ENCODE measurements around the gene ATP10A.

Gene ATP10A

DNA sequence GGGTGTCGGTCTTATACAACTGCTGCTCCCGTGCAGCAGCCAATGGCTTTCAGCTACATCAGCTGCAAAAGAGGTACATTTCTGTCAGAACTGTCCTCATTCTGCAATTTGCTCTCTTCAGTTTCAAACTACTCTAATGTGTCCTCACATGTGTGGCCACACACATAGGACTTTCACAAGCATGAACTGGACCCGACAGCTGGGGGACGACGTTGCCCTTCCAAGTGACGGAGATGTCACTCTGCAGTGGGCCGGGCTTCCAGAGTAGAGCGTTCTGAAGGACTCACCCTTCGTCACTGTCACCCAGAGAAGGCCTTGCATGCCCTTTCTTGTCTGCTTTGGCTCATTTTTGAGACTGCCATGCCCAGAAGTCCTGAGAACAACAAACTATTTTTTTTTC lies 189.8 kb downstream of the ATP10A start:
- Histone ChIP-seq H2AFZ (ENCODE audit: low read length) (no peak overlapping the region), H3K27me3 (ENCODE audit: insufficient read depth, low read length) (no peaks in the 10 kb centered on the region), H3K9ac (ENCODE audit: low read length) (no peak overlapping the region)

DNA sequence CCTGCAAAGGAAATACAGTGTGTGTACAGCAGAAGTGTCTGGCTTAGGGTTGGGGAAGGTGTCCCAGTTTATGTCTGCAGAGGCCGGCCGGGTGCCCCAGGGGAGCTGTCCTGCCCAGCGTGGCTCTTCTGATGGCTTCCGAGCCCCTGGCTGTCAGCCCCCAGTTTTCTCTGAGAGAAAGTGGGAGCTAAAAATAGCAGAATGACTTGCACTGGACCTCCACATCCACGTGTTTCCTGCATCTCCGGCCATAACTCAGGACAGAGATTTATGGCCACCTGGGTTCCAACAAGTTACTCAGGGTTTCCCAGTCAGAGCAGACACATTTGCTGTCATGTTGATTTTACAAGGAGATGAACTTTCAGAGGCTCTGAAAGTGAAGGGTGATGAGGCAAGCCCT lies 192.0 kb downstream of the ATP10A start:
- no peak overlapping the region for H3K9ac ChIP-seq (ENCODE audit: low read length)
- H3K27ac ChIP-seq (ENCODE audit: low read depth, low read length, poor library complexity, severe bottlenecking) = no peak overlapping the region
- TF ChIP-seq, protein P1, sequence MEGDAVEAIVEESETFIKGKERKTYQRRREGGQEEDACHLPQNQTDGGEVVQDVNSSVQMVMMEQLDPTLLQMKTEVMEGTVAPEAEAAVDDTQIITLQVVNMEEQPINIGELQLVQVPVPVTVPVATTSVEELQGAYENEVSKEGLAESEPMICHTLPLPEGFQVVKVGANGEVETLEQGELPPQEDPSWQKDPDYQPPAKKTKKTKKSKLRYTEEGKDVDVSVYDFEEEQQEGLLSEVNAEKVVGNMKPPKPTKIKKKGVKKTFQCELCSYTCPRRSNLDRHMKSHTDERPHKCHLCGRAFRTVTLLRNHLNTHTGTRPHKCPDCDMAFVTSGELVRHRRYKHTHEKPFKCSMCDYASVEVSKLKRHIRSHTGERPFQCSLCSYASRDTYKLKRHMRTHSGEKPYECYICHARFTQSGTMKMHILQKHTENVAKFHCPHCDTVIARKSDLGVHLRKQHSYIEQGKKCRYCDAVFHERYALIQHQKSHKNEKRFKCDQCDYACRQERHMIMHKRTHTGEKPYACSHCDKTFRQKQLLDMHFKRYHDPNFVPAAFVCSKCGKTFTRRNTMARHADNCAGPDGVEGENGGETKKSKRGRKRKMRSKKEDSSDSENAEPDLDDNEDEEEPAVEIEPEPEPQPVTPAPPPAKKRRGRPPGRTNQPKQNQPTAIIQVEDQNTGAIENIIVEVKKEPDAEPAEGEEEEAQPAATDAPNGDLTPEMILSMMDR (IDR thresholded peaks at IDR 0.05; ENCODE audit: low read length) = no peak
- no peak for TF ChIP-seq EZH2 (IDR thresholded peaks at IDR 0.05; ENCODE audit: borderline replicate concordance, low read length)
- H3F3A ChIP-seq (ENCODE audit: insufficient read depth, low read length) = no peaks in the 10 kb centered on the region
- no peaks in the 10 kb centered on the region for H3K36me3 ChIP-seq (ENCODE audit: insufficient read depth, low read length)
- no peaks in the 10 kb centered on the region for H3K9me3 ChIP-seq (ENCODE audit: low read length)
- H4K20me1 ChIP-seq (ENCODE audit: insufficient read depth, low read length) = no peaks in the 10 kb centered on the region
- H3K27me3 ChIP-seq (ENCODE audit: insufficient read depth, low read length) = no peaks in the 10 kb centered on the region
- no peak overlapping the region for H3K4me3 ChIP-seq (ENCODE audit: low read depth, low read length, poor library complexity, severe bottlenecking)
- H3K4me2 ChIP-seq (ENCODE audit: low read length) = no peak overlapping the region
- no peaks in the 10 kb centered on the region for H3K4me1 ChIP-seq (ENCODE audit: insufficient read depth, low read length, severe bottlenecking)
- no peaks in the 10 kb centered on the region for H3K9me2 ChIP-seq (ENCODE audit: low read depth, low read length)
- no peak overlapping the region for H2AFZ ChIP-seq (ENCODE audit: low read length)
- no peaks in the 10 kb centered on the region for H3K79me2 ChIP-seq (ENCODE audit: insufficient read depth, low read length)

More for the DNA sequence above, 189.8 kb downstream of the ATP10A start:
- Histone ChIP-seq H3K9me3 (ENCODE audit: low read length) (no peaks in the 10 kb centered on the region), H4K20me1 (ENCODE audit: insufficient read depth, low read length) (no peaks in the 10 kb centered on the region), H3K4me3 (ENCODE audit: low read depth, low read length, poor library complexity, severe bottlenecking) (no peak overlapping the region), H3K79me2 (ENCODE audit: insufficient read depth, low read length) (no peaks in the 10 kb centered on the region), H3F3A (ENCODE audit: insufficient read depth, low read length) (no peaks in the 10 kb centered on the region), H3K4me2 (ENCODE audit: low read length) (no peak overlapping the region), H3K36me3 (ENCODE audit: insufficient read depth, low read length) (no peaks in the 10 kb centered on the region), H3K27ac (ENCODE audit: low read depth, low read length, poor library complexity, severe bottlenecking) (no peak overlapping the region), H3K4me1 (ENCODE audit: insufficient read depth, low read length, severe bottlenecking) (no peaks in the 10 kb centered on the region), H3K9me2 (ENCODE audit: low read depth, low read length) (no peaks in the 10 kb centered on the region)
- TF ChIP-seq, protein P1 (IDR thresholded peaks at IDR 0.05; ENCODE audit: low read length) = no peak
- no peak for TF ChIP-seq EZH2 (IDR thresholded peaks at IDR 0.05; ENCODE audit: borderline replicate concordance, low read length)

DNA sequence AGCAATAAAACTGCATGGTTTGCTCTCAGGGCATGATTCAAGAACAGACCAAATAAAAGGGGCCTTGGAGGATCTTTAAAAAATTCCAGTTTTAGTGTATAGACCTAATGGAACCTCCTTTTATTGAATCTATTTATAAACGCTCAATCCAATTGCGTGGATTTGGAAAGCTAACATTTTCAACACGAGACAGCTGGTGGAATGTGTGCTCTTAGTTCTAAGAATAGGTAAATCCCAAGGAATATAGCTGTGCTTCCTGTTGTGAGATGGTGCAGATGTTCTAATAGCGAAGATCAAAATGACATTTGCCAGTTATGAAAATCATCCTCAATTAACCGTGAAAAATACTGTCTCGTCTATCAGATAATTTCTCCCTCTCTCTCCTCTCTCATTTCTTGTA lies 192.5 kb downstream of the ATP10A start:
- H3F3A ChIP-seq (ENCODE audit: insufficient read depth, low read length) = no peaks in the 10 kb centered on the region
- no peak overlapping the region for H3K4me2 ChIP-seq (ENCODE audit: low read length)
- H3K36me3 ChIP-seq (ENCODE audit: insufficient read depth, low read length) = no peaks in the 10 kb centered on the region
- TF ChIP-seq, protein P1 (IDR thresholded peaks at IDR 0.05; ENCODE audit: low read length) = no peak
- TF ChIP-seq EZH2 (IDR thresholded peaks at IDR 0.05; ENCODE audit: borderline replicate concordance, low read length) = no peak
- no peaks in the 10 kb centered on the region for H4K20me1 ChIP-seq (ENCODE audit: insufficient read depth, low read length)
- H3K79me2 ChIP-seq (ENCODE audit: insufficient read depth, low read length) = no peaks in the 10 kb centered on the region
- H3K4me1 ChIP-seq (ENCODE audit: insufficient read depth, low read length, severe bottlenecking) = no peaks in the 10 kb centered on the region
- H3K9me3 ChIP-seq (ENCODE audit: low read length) = no peaks in the 10 kb centered on the region
- no peak overlapping the region for H2AFZ ChIP-seq (ENCODE audit: low read length)
- no peaks in the 10 kb centered on the region for H3K27me3 ChIP-seq (ENCODE audit: insufficient read depth, low read length)
- H3K9me2 ChIP-seq (ENCODE audit: low read depth, low read length) = no peaks in the 10 kb centered on the region
- no peak overlapping the region for H3K9ac ChIP-seq (ENCODE audit: low read length)
- H3K4me3 ChIP-seq (ENCODE audit: low read depth, low read length, poor library complexity, severe bottlenecking) = no peak overlapping the region
- no peak overlapping the region for H3K27ac ChIP-seq (ENCODE audit: low read depth, low read length, poor library complexity, severe bottlenecking)
